Epithelial cell of proximal tubule (primary cell): ENCODE measurements around the gene QSOX2. TPM values are rescaled to one million over a fixed set of nuclear protein-coding genes. Genes with fewer than 3 reads are reported as not detected.
"Not testable (repeated sequence)": the region's sequence is repeated elsewhere in the genome, so short reads cannot be mapped to it uniquely, and the experiment has no call there.

Experiments used
- DNase-seq: peaks from one replicate; pipeline ENCODE4 v3.0.0-alpha.2; 2011; ENCODE audit warnings: low read depth
- H3K4me3 ChIP-seq: 2 replicates; pipeline ENCODE4 v1.5.1; 2011; ENCODE audit warnings: low read depth, mild to moderate bottlenecking, low read length
- CTCF ChIP-seq: conservative IDR thresholded peaks from 2 replicates; pipeline ENCODE4 v1.5.1; 2012; ENCODE audit warnings: low read depth, mild to moderate bottlenecking, low read length
- total RNA-seq: library from RNA; depleted of rRNA; stranded (reverse); fragments of >200 nt; gene quantifications from 2 replicates; pipeline ENCODE4 v1.2.3, GENCODE V29; 2015

The QSOX2 gene
- total RNA-seq, 1 donor from 2014 or later = 17.8 TPM

- DNase-seq = no peak
- TF ChIP-seq CTCF = no peak
- no peak overlapping the region for H3K4me3 ChIP-seq
These were observed 7.3 kb downstream of the QSOX2 start for GRCh38 chr9:136238342-136238732.

- no peak for TF ChIP-seq CTCF
- DNase-seq = no peak
- H3K4me3 ChIP-seq = no peak overlapping the region
These were observed 7.9 kb downstream of the QSOX2 start for GRCh38 chr9:136237486-136238341.

GRCh38 chr9:136236471-136237410 is 8.9 kb downstream of the QSOX2 start:
- not testable (repeated sequence) for H3K4me3 ChIP-seq, DNase-seq

- H3K4me3 ChIP-seq = no peak overlapping the region
- no peak for TF ChIP-seq CTCF
- no peak for DNase-seq
These were observed 9.7 kb downstream of the QSOX2 start for GRCh38 chr9:136235709-136236455.

GRCh38 chr9:136235171-136235570 is 10.4 kb downstream of the QSOX2 start:
- H3K4me3 ChIP-seq = no peak overlapping the region
- DNase-seq = no peak
- no peak for TF ChIP-seq CTCF

- DNase-seq = no peak
- no peak for TF ChIP-seq CTCF
These were observed 11.0 kb downstream of the QSOX2 start for GRCh38 chr9:136234597-136234996.

GRCh38 chr9:136233868-136234267 is 11.7 kb downstream of the QSOX2 start:
- no peak for TF ChIP-seq CTCF
- DNase-seq = no peak
- no peak overlapping the region for H3K4me3 ChIP-seq

More at GRCh38 chr9:136234597-136234996, 11.0 kb downstream of the QSOX2 start:
- H3K4me3 ChIP-seq = no peak overlapping the region
